Neural cell (in vitro differentiated cells): ENCODE data around the gene CHKA. TPM values are rescaled to one million over a fixed set of nuclear protein-coding genes. Genes with fewer than 3 reads are reported as not detected.

Source experiments
- H2AFZ ChIP-seq: fragments of 200-600, 300-800 bp; sonication (generic), shearing (Covaris generic); 2 replicates; pipeline ENCODE4 v1.6.0; 2014; ENCODE audit warnings: low read depth, mild to moderate bottlenecking, antibody characterized with exemption, low read length, moderate library complexity
- H3F3A ChIP-seq: fragments of 200-600 bp; shearing (Covaris generic); 2 replicates; pipeline ENCODE4 v1.6.1; 2016; ENCODE audit warnings: mild to moderate bottlenecking, moderate library complexity, mixed read lengths, antibody characterized with exemption, low read length; ENCODE audit not compliant: insufficient read depth, poor library complexity, severe bottlenecking
- H3K27ac ChIP-seq: fragments of 200-600, 300-800 bp; sonication (generic), shearing (Covaris generic); 2 replicates; pipeline ENCODE4 v1.5.1; 2014; ENCODE audit warnings: mild to moderate bottlenecking, low read length, moderate library complexity
- H3K27me3 ChIP-seq: fragments of 300-800, 200-600 bp; sonication (generic), shearing (Covaris generic); 2 replicates; pipeline ENCODE4 v1.6.0; 2014; ENCODE audit warnings: mild to moderate bottlenecking, low read depth, low read length, moderate library complexity; ENCODE audit not compliant: insufficient read depth
- H3K36me3 ChIP-seq: fragments of 300-800, 200-600 bp; sonication (generic), shearing (Covaris generic); 2 replicates; pipeline ENCODE4 v1.5.1; 2014; ENCODE audit warnings: mild to moderate bottlenecking, antibody characterized with exemption, low read length, moderate library complexity; ENCODE audit not compliant: insufficient read depth
- H3K4me2 ChIP-seq: fragments of 300-800, 200-600 bp; sonication (generic), shearing (Covaris generic); 2 replicates; pipeline ENCODE4 v1.6.0; 2014; ENCODE audit warnings: mild to moderate bottlenecking, low read length
- H3K4me3 ChIP-seq: fragments of 300-800, 200-600 bp; sonication (generic), shearing (Covaris generic); 2 replicates; pipeline ENCODE4 v1.5.1; 2014; ENCODE audit warnings: mild to moderate bottlenecking, low read length, moderate library complexity
- H3K79me2 ChIP-seq: fragments of 200-600 bp; shearing (Covaris generic); replicated peaks from 2 replicates; pipeline ENCODE4 v1.6.0; 2014; ENCODE audit warnings: mild to moderate bottlenecking, low read length, moderate library complexity; ENCODE audit not compliant: insufficient read depth
- H3K9ac ChIP-seq: fragments of 300-800, 200-600 bp; sonication (generic), shearing (Covaris generic); 2 replicates; pipeline ENCODE4 v1.6.1; 2016; ENCODE audit warnings: mild to moderate bottlenecking, low read length, mixed read lengths
- H3K9me2 ChIP-seq: fragments of 200-600 bp; shearing (Covaris generic); 2 replicates; pipeline ENCODE4 v1.6.1; 2016; ENCODE audit warnings: mild to moderate bottlenecking, low read length, mixed read lengths; ENCODE audit not compliant: insufficient read depth
- H3K9me3 ChIP-seq: fragments of 200-600, 300-800 bp; sonication (generic), shearing (Covaris generic); 2 replicates; pipeline ENCODE4 v1.6.1; 2016; ENCODE audit warnings: mild to moderate bottlenecking, mixed run types, low read length, moderate library complexity, mixed read lengths
- H4K20me1 ChIP-seq: fragments of 200-600 bp; shearing (Covaris generic); 2 replicates; pipeline ENCODE4 v1.6.1; 2016; ENCODE audit warnings: mild to moderate bottlenecking, mixed run types; ENCODE audit not compliant: insufficient read depth
- EP300 ChIP-seq: fragments of 450-650 bp; conservative IDR thresholded peaks from 2 replicates; pipeline ENCODE4 v1.6.1; 2014; ENCODE audit warnings: antibody characterized with exemption, mild to moderate bottlenecking, moderate library complexity; ENCODE audit not compliant: poor library complexity, severe bottlenecking
- EZH2 ChIP-seq: fragments of 200-600, 300-800 bp; shearing (Covaris generic), sonication (generic); IDR thresholded peaks from 2 replicates; pipeline ENCODE4 v1.6.1; 2014; ENCODE audit warnings: antibody characterized with exemption, low read length, borderline replicate concordance, mild to moderate bottlenecking; ENCODE audit not compliant: insufficient read depth, poor library complexity, severe bottlenecking
- MXI1 ChIP-seq: fragments of 450-650 bp; conservative IDR thresholded peaks from 2 replicates; pipeline ENCODE4 v1.6.1; 2014; ENCODE audit warnings: antibody characterized with exemption, mild to moderate bottlenecking; ENCODE audit not compliant: poor library complexity, severe bottlenecking
- POLR2AphosphoS5 ChIP-seq: IDR thresholded peaks from 2 replicates; pipeline ENCODE4 v1.6.1; 2012
- RAD21 ChIP-seq: fragments of 450-650 bp; conservative IDR thresholded peaks from 2 replicates; pipeline ENCODE4 v1.6.1; 2014; ENCODE audit warnings: antibody characterized with exemption, mild to moderate bottlenecking, moderate library complexity
- SMC3 ChIP-seq: fragments of 450-650 bp; conservative IDR thresholded peaks from 2 replicates; pipeline ENCODE4 v1.6.1; 2014; ENCODE audit warnings: antibody characterized with exemption, mild to moderate bottlenecking, moderate library complexity; ENCODE audit not compliant: poor library complexity
- TAF1 ChIP-seq: IDR thresholded peaks from 2 replicates; pipeline ENCODE4 v1.6.1; 2012; ENCODE audit warnings: low read depth
- polyA plus RNA-seq: library from polyadenylated mRNA; depleted of rRNA; stranded (reverse); fragments of >200 nt; gene quantifications from 2 replicates; pipeline ENCODE4 v1.2.3, GENCODE V29; 2014
- TF ChIP-seq, protein P1 (sequence below): fragments of 450-650 bp; IDR thresholded peaks from 2 replicates; pipeline ENCODE4 v1.5.1; 2014; ENCODE audit warnings: antibody characterized with exemption, mild to moderate bottlenecking, moderate library complexity; ENCODE audit not compliant: poor library complexity, severe bottlenecking
- TF ChIP-seq, protein P2 (sequence below): IDR thresholded peaks from 2 replicates; pipeline ENCODE4 v1.6.1; 2012; ENCODE audit warnings: borderline replicate concordance

Gene CHKA
- polyA plus RNA-seq, 1 donor from 2014 or later = 90.0 TPM

DNA sequence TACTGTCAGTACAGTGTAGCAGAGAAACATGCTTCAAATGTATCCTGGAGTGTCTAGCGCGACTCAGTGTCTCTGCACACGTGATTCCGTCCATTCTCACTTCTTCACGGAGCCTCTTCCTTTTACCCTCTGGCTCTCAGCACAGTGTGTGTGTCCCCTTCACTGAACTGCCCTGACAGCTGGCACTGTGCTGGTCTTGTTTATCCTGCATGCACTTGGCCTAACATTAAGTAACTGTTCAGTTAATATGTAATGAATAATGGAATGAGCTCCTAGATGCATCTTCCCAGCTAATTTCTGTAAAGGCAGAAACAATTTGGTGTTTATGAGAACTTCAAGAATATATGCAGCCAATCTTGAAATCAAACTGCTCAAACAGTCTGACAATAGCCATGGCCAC lies 47.5 kb upstream of the CHKA start:
- no peaks in the 10 kb centered on the region for H3K9me2 ChIP-seq
- H2AFZ ChIP-seq = no peak overlapping the region
- H3F3A ChIP-seq = no peaks in the 10 kb centered on the region
- no peak overlapping the region for H3K4me3 ChIP-seq
- H3K36me3 ChIP-seq = peaks cover 11% of the 10 kb centered on the region
- H3K9ac ChIP-seq = no peak overlapping the region
- H3K79me2 ChIP-seq = no peaks in the 10 kb centered on the region
- no peak overlapping the region for H3K27ac ChIP-seq
- H4K20me1 ChIP-seq = no peaks in the 10 kb centered on the region
- H3K9me3 ChIP-seq = no peaks in the 10 kb centered on the region
- H3K27me3 ChIP-seq = no peaks in the 10 kb centered on the region
- TF ChIP-seq, protein P1, sequence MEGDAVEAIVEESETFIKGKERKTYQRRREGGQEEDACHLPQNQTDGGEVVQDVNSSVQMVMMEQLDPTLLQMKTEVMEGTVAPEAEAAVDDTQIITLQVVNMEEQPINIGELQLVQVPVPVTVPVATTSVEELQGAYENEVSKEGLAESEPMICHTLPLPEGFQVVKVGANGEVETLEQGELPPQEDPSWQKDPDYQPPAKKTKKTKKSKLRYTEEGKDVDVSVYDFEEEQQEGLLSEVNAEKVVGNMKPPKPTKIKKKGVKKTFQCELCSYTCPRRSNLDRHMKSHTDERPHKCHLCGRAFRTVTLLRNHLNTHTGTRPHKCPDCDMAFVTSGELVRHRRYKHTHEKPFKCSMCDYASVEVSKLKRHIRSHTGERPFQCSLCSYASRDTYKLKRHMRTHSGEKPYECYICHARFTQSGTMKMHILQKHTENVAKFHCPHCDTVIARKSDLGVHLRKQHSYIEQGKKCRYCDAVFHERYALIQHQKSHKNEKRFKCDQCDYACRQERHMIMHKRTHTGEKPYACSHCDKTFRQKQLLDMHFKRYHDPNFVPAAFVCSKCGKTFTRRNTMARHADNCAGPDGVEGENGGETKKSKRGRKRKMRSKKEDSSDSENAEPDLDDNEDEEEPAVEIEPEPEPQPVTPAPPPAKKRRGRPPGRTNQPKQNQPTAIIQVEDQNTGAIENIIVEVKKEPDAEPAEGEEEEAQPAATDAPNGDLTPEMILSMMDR = no peak
- TF ChIP-seq EP300 (no peak), MXI1 (no peak), EZH2 (no peak), SMC3 (no peak), POLR2AphosphoS5 (no peak), TAF1 (no peak), RAD21 (no peak)
- TF ChIP-seq, protein P2, sequence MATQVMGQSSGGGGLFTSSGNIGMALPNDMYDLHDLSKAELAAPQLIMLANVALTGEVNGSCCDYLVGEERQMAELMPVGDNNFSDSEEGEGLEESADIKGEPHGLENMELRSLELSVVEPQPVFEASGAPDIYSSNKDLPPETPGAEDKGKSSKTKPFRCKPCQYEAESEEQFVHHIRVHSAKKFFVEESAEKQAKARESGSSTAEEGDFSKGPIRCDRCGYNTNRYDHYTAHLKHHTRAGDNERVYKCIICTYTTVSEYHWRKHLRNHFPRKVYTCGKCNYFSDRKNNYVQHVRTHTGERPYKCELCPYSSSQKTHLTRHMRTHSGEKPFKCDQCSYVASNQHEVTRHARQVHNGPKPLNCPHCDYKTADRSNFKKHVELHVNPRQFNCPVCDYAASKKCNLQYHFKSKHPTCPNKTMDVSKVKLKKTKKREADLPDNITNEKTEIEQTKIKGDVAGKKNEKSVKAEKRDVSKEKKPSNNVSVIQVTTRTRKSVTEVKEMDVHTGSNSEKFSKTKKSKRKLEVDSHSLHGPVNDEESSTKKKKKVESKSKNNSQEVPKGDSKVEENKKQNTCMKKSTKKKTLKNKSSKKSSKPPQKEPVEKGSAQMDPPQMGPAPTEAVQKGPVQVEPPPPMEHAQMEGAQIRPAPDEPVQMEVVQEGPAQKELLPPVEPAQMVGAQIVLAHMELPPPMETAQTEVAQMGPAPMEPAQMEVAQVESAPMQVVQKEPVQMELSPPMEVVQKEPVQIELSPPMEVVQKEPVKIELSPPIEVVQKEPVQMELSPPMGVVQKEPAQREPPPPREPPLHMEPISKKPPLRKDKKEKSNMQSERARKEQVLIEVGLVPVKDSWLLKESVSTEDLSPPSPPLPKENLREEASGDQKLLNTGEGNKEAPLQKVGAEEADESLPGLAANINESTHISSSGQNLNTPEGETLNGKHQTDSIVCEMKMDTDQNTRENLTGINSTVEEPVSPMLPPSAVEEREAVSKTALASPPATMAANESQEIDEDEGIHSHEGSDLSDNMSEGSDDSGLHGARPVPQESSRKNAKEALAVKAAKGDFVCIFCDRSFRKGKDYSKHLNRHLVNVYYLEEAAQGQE = no peak
- H3K4me2 ChIP-seq = no peak overlapping the region

DNA sequence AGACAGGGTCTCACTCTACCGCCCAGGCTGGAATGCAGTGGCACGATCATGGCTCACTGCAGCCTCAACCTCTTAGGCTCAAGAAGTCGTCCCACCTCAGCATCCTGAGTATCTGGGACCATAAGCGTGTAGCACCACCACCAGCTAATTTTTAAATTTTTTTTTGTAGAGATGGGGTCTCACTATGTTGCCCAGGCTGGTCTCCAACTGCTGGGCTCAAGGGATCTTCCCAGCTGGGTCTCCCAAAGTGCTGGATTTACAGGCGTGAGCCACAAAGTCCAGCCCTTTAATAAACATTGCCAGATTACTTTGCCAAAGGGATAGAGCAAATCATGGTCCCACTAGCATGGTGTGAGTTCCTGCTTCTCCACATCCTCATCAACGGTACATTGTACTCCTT lies 46.3 kb upstream of the CHKA start:
- H2AFZ ChIP-seq = no peak overlapping the region
- no peak overlapping the region for H3K4me2 ChIP-seq
- H3F3A ChIP-seq = no peaks in the 10 kb centered on the region
- H3K36me3 ChIP-seq = peaks cover 11% of the 10 kb centered on the region
- H3K4me3 ChIP-seq = no peak overlapping the region
- no peak overlapping the region for H3K9ac ChIP-seq
- H3K9me3 ChIP-seq = no peaks in the 10 kb centered on the region
- no peak overlapping the region for H3K27ac ChIP-seq
- TF ChIP-seq, protein P1 = no peak
- TF ChIP-seq EZH2 (no peak), POLR2AphosphoS5 (no peak), MXI1 (no peak)
- TF ChIP-seq, protein P2 = no peak
- H3K9me2 ChIP-seq = no peaks in the 10 kb centered on the region
- H3K79me2 ChIP-seq = no peaks in the 10 kb centered on the region
- no peaks in the 10 kb centered on the region for H3K27me3 ChIP-seq
- H4K20me1 ChIP-seq = no peaks in the 10 kb centered on the region
